GM23338 (cell line): ENCODE measurements around the gene TMCO1.

Experiments
- CREB1 ChIP-seq: fragments of 250-450 bp; sonication (Bioruptor Pico); IDR thresholded peaks from 2 replicates; pipeline ENCODE4 v1.5.0; 2020; ENCODE audit warnings: low read depth, mild to moderate bottlenecking, moderate library complexity
- CTCF ChIP-seq, 2 experiments: fragments of 200-600 bp in 1 of 2; sonication (generic) in 1 of 2; conservative IDR thresholded peaks; 2 replicates each; pipeline versions ENCODE4 v1.5.1 to v1.6.1; 2016 to 2017; ENCODE audit warnings: antibody characterized with exemption in 2 of 2, low read depth in 2 of 2, mild to moderate bottlenecking in 2 of 2, moderate library complexity in 1 of 2
- EZH2 ChIP-seq: fragments of 200-600 bp; sonication (generic); IDR thresholded peaks from one replicate; pipeline ENCODE4 v1.8.0; 2017; ENCODE audit warnings: antibody characterized with exemption, mild to moderate bottlenecking, low read depth; ENCODE audit not compliant: unreplicated experiment
- POLR2AphosphoS5 ChIP-seq: IDR thresholded peaks from 2 replicates; pipeline ENCODE4 v1.6.1; 2016; ENCODE audit warnings: antibody characterized with exemption, low read depth
- REST ChIP-seq: IDR thresholded peaks from one replicate; pipeline ENCODE4 v1.6.1; 2018; ENCODE audit warnings: antibody characterized with exemption; ENCODE audit not compliant: unreplicated experiment
- ZNF462 ChIP-seq: fragments of 250-450 bp; sonication (Bioruptor Pico); IDR thresholded peaks from 2 replicates; pipeline ENCODE4 v1.5.0; 2020; ENCODE audit warnings: mild to moderate bottlenecking, moderate library complexity

- TF ChIP-seq POLR2AphosphoS5 (no peak), CTCF (conservative IDR thresholded peaks at IDR 0.05; ENCODE audit: low read depth in 2 of 2) (no peak), EZH2 (no peak), CREB1 (CRISPR knock-in tag) (no peak), REST (no peak), ZNF462 (CRISPR knock-in tag) (no peak)
These were observed 20.8 kb downstream of the TMCO1 start for GRCh38 chr1:165747632-165748447.
